GM12874 (cell line): Measurements from ENCODE around the gene XYLT1.

ENCODE experiments used
- CTCF ChIP-seq: IDR thresholded peaks from 2 replicates; pipeline ENCODE4 v1.5.1; 2011; ENCODE audit warnings: low read depth, mild to moderate bottlenecking, control low read depth, low read length, moderate library complexity; ENCODE audit not compliant: insufficient read depth

The XYLT1 gene

GRCh38 chr16:17397499-17397891 lies 73.3 kb downstream of the XYLT1 start:
- no peak for TF ChIP-seq CTCF

DNA sequence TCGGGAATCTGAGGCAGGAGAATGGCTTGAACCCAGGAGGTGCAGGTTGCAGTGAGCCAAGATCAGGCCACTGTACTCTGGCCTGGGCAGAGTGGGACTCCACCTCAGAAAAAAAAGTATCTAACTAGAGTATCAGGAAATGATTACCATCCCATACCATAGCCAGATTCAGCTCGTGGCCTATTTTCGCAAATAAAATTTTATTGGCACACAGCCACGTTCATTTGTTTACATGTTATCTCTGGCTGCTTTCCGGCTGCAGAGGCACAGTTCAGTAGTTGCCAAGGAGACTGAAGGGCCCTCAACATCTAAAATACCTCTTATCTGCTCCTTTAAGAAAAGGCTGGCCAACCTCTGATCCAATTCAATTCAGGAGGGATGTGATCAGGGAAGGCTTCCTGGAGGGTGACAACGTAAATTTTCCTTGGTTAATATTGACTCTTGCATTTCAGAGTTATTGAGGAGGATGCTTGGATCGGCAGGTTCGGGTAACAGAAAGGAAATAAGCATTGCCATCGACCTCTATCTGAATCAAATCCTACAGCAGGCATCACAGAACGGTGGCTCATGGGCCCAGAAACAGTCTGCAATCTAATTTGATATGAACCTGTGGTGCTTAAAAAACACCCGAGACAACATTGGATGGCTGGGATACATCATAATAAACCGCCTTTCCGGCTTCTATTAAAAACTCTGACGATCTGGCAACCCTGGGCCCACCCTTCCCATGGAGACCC lies 73.8 kb downstream of the XYLT1 start:
- no peak for TF ChIP-seq CTCF

DNA sequence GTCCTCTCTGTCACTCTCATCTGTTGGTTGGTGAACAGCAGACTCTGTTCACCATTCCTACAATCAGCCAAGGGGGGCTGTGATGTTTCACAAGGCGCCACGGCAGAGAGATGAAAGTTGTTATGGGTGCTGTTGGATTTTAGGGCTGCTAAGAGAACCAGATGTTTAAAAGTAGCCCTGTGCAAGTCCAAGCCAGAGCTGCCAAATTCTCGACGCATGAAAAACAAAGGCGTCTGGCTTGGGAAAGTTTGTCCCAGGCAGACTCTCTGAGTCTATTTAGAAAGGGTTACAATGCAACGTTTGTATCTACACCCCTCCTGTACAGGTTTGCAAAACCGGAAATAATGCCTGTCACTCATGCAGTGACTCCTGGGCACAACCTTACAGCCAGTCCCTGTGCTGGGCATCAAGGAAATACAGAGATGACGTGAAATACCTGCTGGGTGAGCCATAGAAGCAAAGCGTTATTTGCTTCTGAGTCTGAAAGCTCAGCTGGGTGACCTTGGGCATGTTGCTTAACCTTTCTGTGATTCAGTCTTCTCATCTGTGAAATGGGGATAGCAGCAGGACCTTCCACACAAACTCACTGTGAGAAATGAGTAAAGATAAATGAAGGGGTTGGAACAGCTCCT lies 74.8 kb downstream of the XYLT1 start:
- no peak for TF ChIP-seq CTCF

DNA sequence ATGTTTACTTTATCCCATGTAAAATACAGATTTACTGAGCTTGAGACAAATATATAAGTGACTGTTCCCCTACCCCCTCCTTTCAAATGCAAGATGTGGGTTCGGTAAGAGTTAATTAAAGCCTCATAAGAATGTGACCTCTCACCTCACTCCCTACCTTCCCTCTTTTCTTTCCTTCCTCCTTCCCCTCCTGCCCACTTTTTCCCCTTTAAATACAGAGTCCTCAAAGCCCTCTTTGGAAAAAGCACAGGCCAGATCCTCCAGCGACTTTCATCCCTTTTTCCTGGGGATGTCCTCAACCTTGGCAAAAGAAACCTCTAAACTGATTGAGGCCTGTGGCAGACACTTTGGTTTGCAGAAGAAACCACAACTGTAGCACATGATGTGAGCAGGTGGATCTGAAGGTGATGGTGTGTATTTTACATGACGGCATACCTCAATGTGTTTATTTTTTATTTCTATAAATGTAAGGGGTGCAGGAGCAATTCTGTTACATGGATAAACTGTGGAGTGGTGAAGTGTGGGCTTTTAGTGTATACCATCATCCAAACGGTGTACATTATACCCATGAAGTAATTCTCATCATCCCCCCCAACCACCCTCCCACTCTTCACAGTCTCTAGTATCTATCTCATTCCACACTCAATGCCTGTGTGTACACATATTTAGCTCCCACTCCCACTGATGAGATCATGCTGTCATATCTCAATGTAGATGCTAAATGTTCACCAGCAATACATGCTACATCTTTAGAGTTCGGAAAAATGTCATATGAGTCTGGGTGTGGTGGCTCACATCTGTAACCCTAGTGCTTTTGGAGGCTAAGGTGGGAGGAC lies 77.7 kb downstream of the XYLT1 start:
- TF ChIP-seq CTCF = no peak

GRCh38 chr16:17392127-17392856 lies 78.5 kb downstream of the XYLT1 start:
- no peak for TF ChIP-seq CTCF

- TF ChIP-seq CTCF = no peak
Observed at GRCh38 chr16:17391715-17392114, 79.0 kb downstream of the XYLT1 start.

GRCh38 chr16:17389384-17389783 lies 81.4 kb downstream of the XYLT1 start:
- no peak for TF ChIP-seq CTCF
